Activated naive CD4-positive, alpha-beta T cell (primary cell): ENCODE results near the gene ENPP3.
"Not testable (repeated sequence)": the region's sequence is repeated elsewhere in the genome, so short reads cannot be mapped to it uniquely, and the experiment has no call there.

Experiments used
- DNase-seq, 4 experiments: peaks; one replicate each; lab custom pipeline; 2025; lab: John Stamatoyannopoulos, UW

ENPP3 gene

DNA sequence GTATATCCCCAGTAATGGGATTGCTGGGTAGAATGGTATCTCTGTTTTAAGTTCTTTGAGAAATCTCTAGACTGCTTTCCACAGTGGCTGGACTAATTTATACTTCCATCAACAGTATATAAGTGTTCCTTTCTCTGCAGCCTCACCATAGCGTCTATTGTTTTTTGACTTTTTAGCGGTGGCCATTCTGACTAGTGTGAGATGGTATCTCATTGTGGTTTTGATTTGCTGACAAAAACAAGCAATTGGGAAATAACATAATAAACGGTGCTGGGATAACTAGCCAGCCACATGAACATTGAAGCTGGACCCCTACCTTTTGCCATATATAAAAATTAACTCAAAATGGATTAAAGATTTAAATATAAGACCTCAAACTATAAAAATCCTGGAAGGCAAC is 49.9 kb downstream of the ENPP3 start:
- DNase-seq: no peak

DNA sequence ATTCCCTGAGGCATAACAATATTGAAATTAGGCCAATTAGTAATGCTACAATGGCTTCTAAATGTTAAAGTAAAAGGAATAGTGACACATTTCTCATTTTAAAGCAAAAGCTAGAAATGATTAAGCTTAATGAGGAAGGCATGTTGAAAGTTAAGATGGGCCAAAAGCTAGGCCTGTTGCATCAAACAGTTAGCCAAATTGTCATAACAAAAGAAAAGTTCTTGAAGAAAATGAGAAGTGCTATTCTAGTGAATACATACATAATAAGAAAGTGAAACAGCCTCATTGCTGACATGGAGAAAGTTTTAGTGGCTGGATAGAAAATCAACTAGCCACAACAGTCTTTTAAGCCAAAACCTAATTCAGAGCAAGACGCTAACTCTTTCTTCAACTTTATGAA is 51.2 kb downstream of the ENPP3 start:
- no peak for DNase-seq

GRCh38 chr6:131692031-131692430 is 54.9 kb downstream of the ENPP3 start:
- DNase-seq: no peak

GRCh38 chr6:131692589-131692988 is 55.5 kb downstream of the ENPP3 start:
- DNase-seq: no peak

DNA sequence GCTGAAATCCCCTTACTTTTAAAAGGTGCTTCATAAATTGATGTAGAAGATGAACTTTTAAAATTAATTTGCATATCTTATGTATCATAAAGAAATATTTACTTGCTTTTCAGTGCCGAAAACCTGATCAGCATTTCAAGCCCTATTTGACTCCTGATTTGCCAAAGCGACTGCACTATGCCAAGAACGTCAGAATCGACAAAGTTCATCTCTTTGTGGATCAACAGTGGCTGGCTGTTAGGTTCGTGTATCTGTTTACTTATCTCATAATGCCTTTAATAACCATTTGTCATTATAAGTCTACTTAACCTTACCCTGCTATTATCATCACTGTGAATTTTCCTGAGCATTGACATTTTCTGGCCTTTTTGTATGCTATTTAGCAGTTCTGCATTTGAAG is 56.3 kb downstream of the ENPP3 start:
- DNase-seq: no peak

GRCh38 chr6:131694832-131695426 is 57.8 kb downstream of the ENPP3 start:
- no peak for DNase-seq

DNA sequence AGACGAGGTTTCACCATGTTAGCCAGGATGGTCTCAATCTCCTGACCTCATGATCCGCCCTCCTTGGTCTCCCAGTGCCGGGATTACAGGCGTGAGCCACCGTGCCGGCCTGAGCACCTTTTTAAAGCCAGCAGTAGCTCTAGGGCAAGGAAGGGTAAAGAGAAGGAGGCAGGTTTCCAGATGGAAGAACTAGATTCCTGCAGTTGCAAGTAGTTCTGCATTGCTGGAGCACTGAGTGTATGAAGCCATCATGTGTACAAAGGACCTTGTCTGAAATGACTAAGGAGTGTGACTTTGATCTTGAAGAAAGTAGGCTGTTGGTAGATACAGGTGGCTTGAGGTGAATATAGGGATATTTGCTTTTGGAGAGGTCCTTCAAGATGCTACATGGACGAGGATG is 59.9 kb downstream of the ENPP3 start:
- DNase-seq: no peak

- DNase-seq: not testable (repeated sequence)
Measured at GRCh38 chr6:131700851-131701250, 63.7 kb downstream of the ENPP3 start.

DNA sequence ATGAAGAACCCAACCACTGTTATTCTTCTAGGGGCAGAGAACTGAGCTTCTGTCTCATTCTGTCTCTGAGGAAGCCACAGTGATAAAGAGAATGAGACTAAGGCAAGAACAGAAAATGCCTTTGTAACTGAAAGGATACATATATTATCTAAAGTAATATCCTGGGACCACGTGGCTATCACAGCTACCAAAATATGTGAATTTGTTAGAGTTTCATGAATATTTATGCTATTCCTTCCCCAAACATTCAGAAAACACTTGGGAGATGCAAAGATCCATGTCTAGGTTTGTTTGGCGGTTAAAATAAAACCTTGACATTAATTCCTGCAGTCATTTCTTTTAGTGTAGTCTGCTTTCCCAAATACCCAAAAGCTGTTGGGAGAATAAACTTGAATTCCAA is 66.8 kb downstream of the ENPP3 start:
- not testable (repeated sequence) for DNase-seq

DNA sequence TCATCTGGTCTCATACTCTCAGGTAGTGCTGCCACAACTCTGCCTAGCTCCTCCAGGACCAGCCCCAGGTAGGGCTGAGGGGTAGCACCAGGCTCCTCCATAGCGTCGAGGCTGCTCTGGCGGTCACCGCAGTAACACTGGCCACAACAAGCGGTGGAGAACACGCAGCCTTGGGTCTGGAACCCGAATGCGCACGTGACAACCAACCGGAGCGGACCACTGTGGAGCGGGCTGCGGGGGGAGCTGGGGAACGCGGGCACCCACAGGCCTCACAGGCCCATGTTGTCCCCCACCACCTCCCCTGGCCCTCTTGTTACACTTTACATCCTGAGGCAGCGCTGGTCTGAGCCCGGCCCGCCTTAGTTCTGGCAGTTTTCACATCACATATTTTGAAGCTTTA is 73.8 kb downstream of the ENPP3 start, which contains the start of gene CTAGE9:
CTAGE9 (minus strand) TSS at position 101 of the 400 bp plus-strand sequence; CDS start at position 101, 0 bp downstream.
- not testable (repeated sequence) for DNase-seq

DNA sequence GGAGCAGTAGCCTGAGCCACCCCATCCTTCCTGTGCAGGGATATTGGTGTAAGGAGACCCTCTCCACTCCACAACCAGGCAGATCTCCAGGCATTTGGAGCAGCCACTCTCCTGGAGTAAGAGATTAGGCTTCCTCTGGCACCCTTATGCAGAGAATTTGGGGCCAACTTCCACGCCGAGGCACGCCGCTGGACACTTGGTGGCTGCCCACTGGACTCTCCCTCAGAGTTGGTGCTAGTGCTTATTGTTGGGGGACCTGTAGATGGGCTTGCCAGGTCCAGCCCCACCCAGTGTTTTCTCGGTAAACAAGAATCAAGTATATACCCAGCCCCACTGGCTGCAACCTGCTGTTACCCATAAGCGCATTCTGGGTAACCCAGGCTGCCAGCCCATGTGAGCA is 78.5 kb downstream of the ENPP3 start:
- DNase-seq: not testable (repeated sequence)

DNA sequence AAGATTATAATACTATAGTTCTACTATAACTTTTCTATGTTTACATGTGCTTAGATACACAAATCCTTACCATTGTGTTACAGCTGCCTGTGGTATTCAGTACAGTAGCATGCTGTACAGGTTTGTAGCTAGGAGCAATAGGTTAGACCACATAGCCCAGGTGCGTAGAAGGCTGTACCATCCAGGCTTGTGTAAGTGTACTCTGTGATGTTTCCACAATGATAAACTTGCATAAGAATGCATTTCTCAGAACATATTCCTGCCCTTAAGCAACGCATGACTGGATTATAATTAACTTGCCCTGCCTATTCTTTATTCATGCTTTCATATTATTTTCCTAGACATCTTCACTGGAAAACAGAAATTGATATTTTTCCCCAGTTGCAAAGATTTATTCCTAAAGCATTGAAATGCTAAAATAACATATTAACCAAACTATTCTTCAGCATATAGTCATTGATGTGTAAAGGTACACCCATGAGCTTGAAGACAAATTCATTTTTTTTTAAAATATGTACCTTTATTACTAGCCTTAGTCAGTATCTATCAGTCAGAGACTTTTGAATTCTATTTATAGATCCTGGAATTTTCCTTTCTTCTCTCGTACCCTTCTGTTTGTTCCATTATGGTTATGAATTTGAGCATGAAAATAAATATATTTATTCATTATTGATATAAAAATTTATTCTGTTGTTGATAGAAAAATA is 80.9 kb downstream of the ENPP3 start:
- no peak for DNase-seq

DNA sequence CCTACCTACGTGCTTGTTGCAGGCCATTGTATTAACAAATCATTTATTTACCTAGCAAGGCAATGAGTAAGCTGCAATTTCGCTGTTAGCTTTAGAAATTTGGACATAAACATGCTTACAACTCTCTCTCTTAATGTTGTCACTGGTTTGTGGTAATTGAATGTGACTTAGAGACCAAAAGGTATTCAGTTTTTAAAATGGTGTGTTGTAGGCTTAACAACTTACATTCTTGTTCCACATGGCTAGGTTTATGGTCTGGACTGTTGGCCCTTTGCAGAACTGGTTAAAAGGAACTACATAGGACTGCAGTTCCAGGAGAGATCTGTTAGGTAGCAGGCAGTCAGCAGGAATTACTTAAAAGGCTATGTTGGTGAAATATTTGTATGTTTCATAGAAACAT is 84.1 kb downstream of the ENPP3 start:
- no peak for DNase-seq

GRCh38 chr6:131724114-131724513 is 87.0 kb downstream of the ENPP3 start:
- no peak for DNase-seq

GRCh38 chr6:131727467-131727866 is 90.4 kb downstream of the ENPP3 start:
- DNase-seq: no peak

DNA sequence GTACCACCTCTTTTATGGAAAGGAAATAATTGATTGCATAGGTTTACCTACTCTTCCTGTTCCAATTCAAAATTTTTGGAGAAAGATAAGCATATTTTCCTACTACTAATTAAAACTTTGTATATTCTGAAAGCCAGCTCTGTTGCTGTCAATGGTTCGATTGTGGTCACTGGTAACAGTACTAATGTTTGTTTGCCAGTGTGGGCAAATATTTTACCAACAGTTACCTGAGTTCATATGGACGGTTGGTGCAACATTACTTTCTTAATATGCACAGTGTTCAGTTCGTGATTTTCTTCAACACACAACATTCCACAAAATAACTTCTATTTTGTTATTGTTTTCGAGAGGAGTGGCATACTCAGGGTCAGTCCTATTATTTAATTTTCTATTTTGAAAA is 90.8 kb downstream of the ENPP3 start:
- DNase-seq: no peak

DNA sequence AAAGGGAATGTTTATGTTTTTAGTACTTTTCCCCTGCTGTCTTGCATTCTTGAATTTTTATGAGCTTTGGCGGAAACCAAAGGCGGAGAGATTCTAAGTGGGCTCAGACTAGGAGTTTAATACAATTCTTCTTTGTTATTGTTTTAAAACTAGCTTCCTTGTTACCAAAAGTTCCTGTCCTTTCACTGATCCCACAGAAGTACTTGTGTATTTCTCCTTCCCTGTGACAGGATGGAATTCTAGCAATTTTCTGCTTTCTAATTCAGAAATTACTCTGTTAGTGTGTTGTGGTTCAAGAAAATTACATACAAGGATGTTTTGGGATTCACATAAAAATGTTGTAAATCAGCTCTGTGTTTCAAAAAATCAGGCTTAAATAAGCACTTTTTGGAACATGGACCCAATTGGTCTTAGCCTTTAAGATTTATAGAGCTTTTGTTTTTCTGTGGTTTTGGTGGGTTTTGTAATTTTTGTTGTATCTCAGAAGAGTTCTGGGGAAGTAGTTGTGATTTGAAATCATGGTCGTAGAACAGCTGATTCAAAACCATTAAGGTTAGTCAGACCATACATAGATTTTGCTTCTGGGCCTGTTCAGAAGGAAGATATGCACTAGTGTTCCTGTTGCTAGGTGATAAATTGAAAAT is 91.3 kb downstream of the ENPP3 start:
- DNase-seq: no peak

GRCh38 chr6:131729550-131729949 is 92.4 kb downstream of the ENPP3 start:
- no peak for DNase-seq

- no peak for DNase-seq
Measured at GRCh38 chr6:131730264-131730663, 93.2 kb downstream of the ENPP3 start.

DNA sequence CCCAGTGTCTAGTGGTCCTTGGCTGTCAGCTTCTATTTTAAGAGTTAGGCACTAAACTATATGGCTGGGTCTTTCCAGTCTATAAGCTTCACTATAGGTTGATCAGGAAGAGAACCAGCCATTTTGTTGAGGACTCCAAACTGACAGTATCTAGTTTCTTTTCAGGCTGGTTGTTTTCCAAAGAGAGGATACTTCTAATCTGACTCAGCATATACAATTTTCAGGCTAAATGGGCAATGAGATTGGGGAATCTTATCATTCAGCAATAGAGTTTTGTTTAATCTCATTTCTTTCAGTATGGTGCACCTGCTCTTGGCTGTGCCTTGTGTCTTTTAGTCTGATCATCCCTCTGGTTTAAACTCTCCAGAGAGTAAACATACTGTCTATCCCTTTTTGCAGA is 94.1 kb downstream of the ENPP3 start:
- no peak for DNase-seq

- DNase-seq: no peak
Measured at GRCh38 chr6:131733376-131734016, 96.4 kb downstream of the ENPP3 start.

GRCh38 chr6:131736003-131736596 is 99.0 kb downstream of the ENPP3 start:
- no peak for DNase-seq
